IMR-90 (cell line): ENCODE results near the gene RNF182. TPM values are rescaled to one million over a fixed set of nuclear protein-coding genes. Genes with fewer than 3 reads are reported as not detected.

Experiments used
- ATAC-seq: fragments of 200-7000 bp; cut with Tn5 transposase; 2 replicates; pipeline ENCODE4 v1.9.1; 2020; ENCODE audit warnings: low read depth, mild to moderate bottlenecking, moderate library complexity
- BruUV-seq: library from RNA; stranded (reverse); fragments of 400-500 nt; replicated peaks from 2 replicates; lab custom pipeline; 2021; lab: Mats Ljungman, UMichigan
- CTCF ChIA-PET: fragments of 300-600 bp; formaldehyde crosslinking; extraction: SDS; loops from one replicate; lab custom pipeline; 2021; ENCODE audit warnings: antibody characterized with exemption; lab: Yijun Ruan, JAX
- POLR2A ChIA-PET: fragments of 300-600 bp; sonication (Branson Sonifier 250); formaldehyde crosslinking; loops from one replicate; lab custom pipeline; 2022; ENCODE audit warnings: antibody characterized with exemption; ENCODE audit not compliant: unreplicated experiment; lab: Charles Lee
- DNase-seq: peaks from one replicate; pipeline ENCODE4 v3.0.0; 2013
- H2AFZ ChIP-seq: replicated peaks from 2 replicates; pipeline ENCODE3; 2013; ENCODE audit warnings: low read length, mild to moderate bottlenecking; ENCODE audit not compliant: poor library complexity
- H2AK5ac ChIP-seq: 2 replicates; pipeline ENCODE4 v1.6.1; 2013; ENCODE audit warnings: low read depth, low read length, inconsistent platforms
- H2AK9ac ChIP-seq: replicated peaks from 2 replicates; pipeline ENCODE3; 2013; ENCODE audit warnings: mild to moderate bottlenecking, low read depth, low read length, moderate library complexity; ENCODE audit not compliant: poor library complexity
- H2BK120ac ChIP-seq: 2 replicates; pipeline ENCODE4 v1.6.1; 2013; ENCODE audit warnings: low read depth, low read length, inconsistent platforms
- H2BK15ac ChIP-seq: 3 replicates; pipeline ENCODE4 v1.6.1; 2013; ENCODE audit warnings: low read depth, low read length, inconsistent platforms
- H2BK20ac ChIP-seq: 2 replicates; pipeline ENCODE4 v1.6.1; 2013; ENCODE audit warnings: low read depth, mild to moderate bottlenecking, inconsistent platforms, low read length, moderate library complexity
- H2BK5ac ChIP-seq: 2 replicates; pipeline ENCODE4 v1.6.1; 2013; ENCODE audit warnings: mild to moderate bottlenecking, low read depth, low read length, inconsistent platforms; ENCODE audit not compliant: poor library complexity, severe bottlenecking
- H3K14ac ChIP-seq: replicated peaks from 2 replicates; pipeline ENCODE4 v1.6.1; 2013; ENCODE audit warnings: low read depth, low read length, inconsistent platforms
- H3K18ac ChIP-seq: 2 replicates; pipeline ENCODE4 v1.6.1; 2013; ENCODE audit warnings: low read depth, low read length, control low read depth
- H3K23ac ChIP-seq: 2 replicates; pipeline ENCODE4 v1.6.1; 2013; ENCODE audit warnings: low read depth, low read length, inconsistent platforms
- H3K27ac ChIP-seq: 2 replicates; pipeline ENCODE4 v1.5.1; 2013; ENCODE audit warnings: mild to moderate bottlenecking, control low read depth, low read length; ENCODE audit not compliant: insufficient read depth
- H3K27me3 ChIP-seq: 2 replicates; pipeline ENCODE4 v1.6.1; 2013; ENCODE audit warnings: low read length; ENCODE audit not compliant: control insufficient read depth, insufficient read depth
- H3K36me3 ChIP-seq: 2 replicates; pipeline ENCODE4 v1.6.1; 2013; ENCODE audit warnings: low read length, mixed read lengths; ENCODE audit not compliant: control insufficient read depth, insufficient read depth
- H3K4ac ChIP-seq: 2 replicates; pipeline ENCODE4 v1.6.1; 2013; ENCODE audit warnings: low read depth, low read length, inconsistent platforms
- H3K4me1 ChIP-seq: 2 replicates; pipeline ENCODE4 v1.6.1; 2013; ENCODE audit warnings: low read length, mixed read lengths; ENCODE audit not compliant: control insufficient read depth, insufficient read depth
- H3K4me2 ChIP-seq: 2 replicates; pipeline ENCODE4 v1.6.1; 2013; ENCODE audit warnings: low read depth, mild to moderate bottlenecking, control low read depth, low read length, moderate library complexity
- H3K4me3 ChIP-seq: 2 replicates; pipeline ENCODE4 v1.5.1; 2013; ENCODE audit warnings: low read depth, mild to moderate bottlenecking, control low read depth, low read length, moderate library complexity; ENCODE audit not compliant: insufficient read depth
- H3K56ac ChIP-seq: 2 replicates; pipeline ENCODE4 v1.6.1; 2013; ENCODE audit warnings: low read length, inconsistent platforms; ENCODE audit not compliant: insufficient read depth; ENCODE audit errors: extremely low read depth
- H3K79me1 ChIP-seq, 2 experiments: 2 replicates each; pipeline ENCODE4 v1.6.1; 2013; ENCODE audit warnings: low read length in 2 of 2, inconsistent platforms in 1 of 2, low read depth in 1 of 2
- H3K9ac ChIP-seq: 2 replicates; pipeline ENCODE4 v1.6.1; 2013; ENCODE audit warnings: low read depth, low read length, control low read depth
- H3K9me1 ChIP-seq: 2 replicates; pipeline ENCODE4 v1.6.1; 2013; ENCODE audit warnings: low read length, inconsistent platforms; ENCODE audit not compliant: insufficient read depth
- H3K9me3 ChIP-seq: 2 replicates; pipeline ENCODE4 v1.6.1; 2013; ENCODE audit warnings: low read length; ENCODE audit not compliant: control insufficient read depth, insufficient read depth
- H4K20me1 ChIP-seq: 2 replicates; pipeline ENCODE4 v1.6.1; 2013; ENCODE audit warnings: low read length, inconsistent platforms; ENCODE audit not compliant: insufficient read depth
- H4K5ac ChIP-seq: 2 replicates; pipeline ENCODE4 v1.6.1; 2013; ENCODE audit warnings: mild to moderate bottlenecking, low read depth, low read length, control low read depth
- H4K8ac ChIP-seq, 2 experiments: 2 replicates each; pipeline ENCODE4 v1.6.1; 2013; ENCODE audit warnings: low read depth in 2 of 2, low read length in 2 of 2, control low read depth in 1 of 2, inconsistent platforms in 1 of 2
- H4K91ac ChIP-seq: 2 replicates; pipeline ENCODE4 v1.6.1; 2013; ENCODE audit warnings: low read depth, low read length, inconsistent platforms; ENCODE audit not compliant: insufficient read depth
- BHLHE40 ChIP-seq: fragments of 150-350 bp; IDR thresholded peaks from 2 replicates; pipeline ENCODE4 v1.6.1; 2016; ENCODE audit warnings: mild to moderate bottlenecking, low read depth, low read length
- CHD1 ChIP-seq: IDR thresholded peaks from 2 replicates; pipeline ENCODE4 v1.6.1; 2012; ENCODE audit warnings: low read depth, low read length, improper control_type of control experiment
- MAFK ChIP-seq: IDR thresholded peaks from 2 replicates; pipeline ENCODE4 v1.6.1; 2012; ENCODE audit warnings: low read depth, low read length, improper control_type of control experiment
- MAZ ChIP-seq: IDR thresholded peaks from 2 replicates; pipeline ENCODE4 v1.6.1; 2012; ENCODE audit warnings: low read depth, mild to moderate bottlenecking, low read length, improper control_type of control experiment, moderate library complexity, borderline replicate concordance
- MXI1 ChIP-seq: IDR thresholded peaks from 2 replicates; pipeline ENCODE4 v1.6.1; 2012; ENCODE audit warnings: low read depth, mild to moderate bottlenecking, low read length, moderate library complexity, borderline replicate concordance
- NFE2L2 ChIP-seq: fragments of 150-350 bp; IDR thresholded peaks from 2 replicates; pipeline ENCODE4 v1.6.1; 2016; ENCODE audit warnings: low read depth, mild to moderate bottlenecking, low read length
- POLR2A ChIP-seq: IDR thresholded peaks from 2 replicates; pipeline ENCODE4 v1.6.1; 2012; ENCODE audit warnings: mild to moderate bottlenecking, low read depth, low read length
- RAD21 ChIP-seq: IDR thresholded peaks from 2 replicates; pipeline ENCODE4 v1.6.1; 2012; ENCODE audit warnings: low read length, improper control_type of control experiment
- RFX5 ChIP-seq: IDR thresholded peaks from 2 replicates; pipeline ENCODE4 v1.8.0; 2012; ENCODE audit warnings: low read depth, mild to moderate bottlenecking, low read length, moderate library complexity
- SMC3 ChIP-seq: fragments of 150-350 bp; IDR thresholded peaks from 2 replicates; pipeline ENCODE4 v1.6.1; 2016; ENCODE audit warnings: low read depth, mild to moderate bottlenecking, antibody characterized with exemption, low read length, moderate library complexity
- WGBS, 2 experiments: methylation state at CpG; one replicate each; pipeline versions ENCODE4 v1.1.5 to v1.1.7; 2013; ENCODE audit warnings: missing lambda C conversion rate in 2 of 2; ENCODE audit not compliant: insufficient read length in 1 of 2; ENCODE audit errors: extremely low coverage in 2 of 2; 5-methylcytosine and 5-hydroxymethylcytosine counted together
- dilution Hi-C: fragments of 300-500 bp; cut with HindIII; formaldehyde crosslinking; loops from one replicate; pipeline ENCODE4 v1.14.3; 2018; ENCODE audit warnings: low sequenced_read_pairs; ENCODE audit not compliant: unreplicated experiment
- in situ Hi-C: fragments of 300-500 bp; cut with MboI; formaldehyde crosslinking; loops from 3 replicates; pipeline ENCODE4 v1.14.3; 2019; ENCODE audit warnings: low sequenced_read_pairs, inconsistent platforms, mixed read lengths
- intact Hi-C: fragments of 100-400 bp; cut with micrococcal nuclease; formaldehyde crosslinking; loops from 2 replicates; pipeline ENCODE4 v1.10.0; 2022
- polyA plus RNA-seq, 3 experiments: library from polyadenylated mRNA; depleted of rRNA; stranded (reverse); fragments of >200 nt; gene quantifications; 2 replicates each; pipeline ENCODE4 v1.2.3, GENCODE V29; 2012; ENCODE audit warnings: low replicate concordance in 1 of 3
- total RNA-seq: library from RNA; depleted of rRNA; stranded (reverse); fragments of >200 nt; gene quantifications from 2 replicates; pipeline ENCODE4 v1.2.3, GENCODE V29; 2012

RNF182 gene
- total and polyA plus RNA-seq, 2 of the 4 experiments (the other 2 are of a cell fraction): 4.1 to 9.1 TPM

GRCh38 chr6:13885601-13886000 lies 39.2 kb upstream of the RNF182 start:
- Histone ChIP-seq H2BK5ac (no peak overlapping the region), H3K14ac (no peak overlapping the region), H3K18ac (no peak overlapping the region), H3K4me1 (no peaks in the 10 kb centered on the region), H3K9ac (no peak overlapping the region), H4K20me1 (no peaks in the 10 kb centered on the region), H3K27ac (no peak overlapping the region), H2BK20ac (no peak overlapping the region), H3K27me3 (peaks cover 7% of the 10 kb centered on the region), H4K8ac (no peak overlapping the region), H2BK120ac (no peak overlapping the region), H3K9me3 (no peaks in the 10 kb centered on the region), H3K9me1 (no peaks in the 10 kb centered on the region), H2BK15ac (no peak overlapping the region), H2AFZ (no peak overlapping the region), H3K56ac (no peak overlapping the region), H4K5ac (no peak overlapping the region), H3K4ac (no peak overlapping the region), H4K91ac (no peak overlapping the region), H2AK5ac (no peak overlapping the region), H3K4me2 (no peak overlapping the region; the same call in 1 of the 2 replicates), H3K23ac (no peak overlapping the region), H2AK9ac (no peak overlapping the region), H3K36me3 (no peaks in the 10 kb centered on the region), H3K79me1 (no peaks in the 10 kb centered on the region), H3K4me3 (no peak overlapping the region)
- POLR2A ChIA-PET: interaction anchor here (1.1 kb wide), 1 partner anchor 16 kb away, joined by 6 read pairs; no protein-coding TSS in a partner anchor
- ATAC-seq (peak; percentile 46; the same call in 1 of the 2 replicates), DNase-seq (peak; percentile 15)
- WGBS, 2 experiments: no CpG with 5 or more reads among the region's 2 CpGs
- dilution Hi-C loops: no loop called here
- TF ChIP-seq MAZ (no peak), POLR2A (no peak), MXI1 (no peak), SMC3 (no peak), RFX5 (no peak), RAD21 (no peak), CHD1 (no peak), MAFK (no peak), NFE2L2 (no peak), BHLHE40 (no peak)
- BruUV-seq: no TSS peak
- in situ Hi-C loops: no loop called here
- intact Hi-C loops: no loop called here
- CTCF ChIA-PET: interaction anchor here (0.5 to 1.8 kb wide), 3 partner anchors 63 to 1349 kb away, joined by 3 to 4 read pairs (median 4); no protein-coding TSS in a partner anchor
